ENCODE measurements around the gene STAMBPL1. TPM values are rescaled to one million over a fixed set of nuclear protein-coding genes. Genes with fewer than 3 reads are reported as not detected.
"Not testable (repeated sequence)": the region's sequence is repeated elsewhere in the genome, so short reads cannot be mapped to it uniquely, and the experiment has no call there.

Gene STAMBPL1
- polyA plus RNA-seq, 1 experiment, result 23.1 TPM

DNA sequence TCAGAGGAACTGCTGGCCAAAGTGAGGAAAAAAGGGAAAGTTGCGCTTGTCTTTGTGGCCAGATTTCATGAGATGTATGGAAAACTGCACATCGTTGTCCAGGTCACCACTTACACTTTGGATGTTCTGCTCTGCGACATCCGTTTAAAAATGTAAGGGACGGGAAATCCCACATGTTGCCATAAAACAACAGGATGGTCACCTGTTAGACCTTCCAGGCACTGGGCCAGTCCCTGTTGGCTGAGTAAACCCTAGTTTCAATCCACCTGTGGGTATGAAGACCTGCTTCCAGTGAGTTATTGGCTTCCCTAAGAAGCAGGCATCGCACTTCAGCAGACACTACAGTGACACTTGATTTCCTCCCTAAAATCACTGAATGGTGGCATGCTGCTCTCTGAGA is 2.7 kb upstream of the STAMBPL1 start:
- Histone ChIP-seq H3K36me3 (ENCODE audit: control insufficient read depth, insufficient read depth, low read length) (no peaks in the 10 kb centered on the region), H3K27me3 (ENCODE audit: control insufficient read depth, insufficient read depth, low read length) (no peaks in the 10 kb centered on the region), H3K4me3 (ENCODE audit: low read depth, low read length) (no peak overlapping the region)
- TF ChIP-seq, protein P1, sequence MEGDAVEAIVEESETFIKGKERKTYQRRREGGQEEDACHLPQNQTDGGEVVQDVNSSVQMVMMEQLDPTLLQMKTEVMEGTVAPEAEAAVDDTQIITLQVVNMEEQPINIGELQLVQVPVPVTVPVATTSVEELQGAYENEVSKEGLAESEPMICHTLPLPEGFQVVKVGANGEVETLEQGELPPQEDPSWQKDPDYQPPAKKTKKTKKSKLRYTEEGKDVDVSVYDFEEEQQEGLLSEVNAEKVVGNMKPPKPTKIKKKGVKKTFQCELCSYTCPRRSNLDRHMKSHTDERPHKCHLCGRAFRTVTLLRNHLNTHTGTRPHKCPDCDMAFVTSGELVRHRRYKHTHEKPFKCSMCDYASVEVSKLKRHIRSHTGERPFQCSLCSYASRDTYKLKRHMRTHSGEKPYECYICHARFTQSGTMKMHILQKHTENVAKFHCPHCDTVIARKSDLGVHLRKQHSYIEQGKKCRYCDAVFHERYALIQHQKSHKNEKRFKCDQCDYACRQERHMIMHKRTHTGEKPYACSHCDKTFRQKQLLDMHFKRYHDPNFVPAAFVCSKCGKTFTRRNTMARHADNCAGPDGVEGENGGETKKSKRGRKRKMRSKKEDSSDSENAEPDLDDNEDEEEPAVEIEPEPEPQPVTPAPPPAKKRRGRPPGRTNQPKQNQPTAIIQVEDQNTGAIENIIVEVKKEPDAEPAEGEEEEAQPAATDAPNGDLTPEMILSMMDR (IDR thresholded peaks at IDR 0.05; ENCODE audit: insufficient read depth, low read depth, low read length), result no peak
- CTCF ChIA-PET, result interaction anchor here (0.7 kb wide), 1 partner anchor 41 kb away, joined by 4 read pairs; no protein-coding TSS in a partner anchor
- DNase-seq (ENCODE audit: low read depth), result no peak
- POLR2A ChIA-PET, result no interaction called here

DNA sequence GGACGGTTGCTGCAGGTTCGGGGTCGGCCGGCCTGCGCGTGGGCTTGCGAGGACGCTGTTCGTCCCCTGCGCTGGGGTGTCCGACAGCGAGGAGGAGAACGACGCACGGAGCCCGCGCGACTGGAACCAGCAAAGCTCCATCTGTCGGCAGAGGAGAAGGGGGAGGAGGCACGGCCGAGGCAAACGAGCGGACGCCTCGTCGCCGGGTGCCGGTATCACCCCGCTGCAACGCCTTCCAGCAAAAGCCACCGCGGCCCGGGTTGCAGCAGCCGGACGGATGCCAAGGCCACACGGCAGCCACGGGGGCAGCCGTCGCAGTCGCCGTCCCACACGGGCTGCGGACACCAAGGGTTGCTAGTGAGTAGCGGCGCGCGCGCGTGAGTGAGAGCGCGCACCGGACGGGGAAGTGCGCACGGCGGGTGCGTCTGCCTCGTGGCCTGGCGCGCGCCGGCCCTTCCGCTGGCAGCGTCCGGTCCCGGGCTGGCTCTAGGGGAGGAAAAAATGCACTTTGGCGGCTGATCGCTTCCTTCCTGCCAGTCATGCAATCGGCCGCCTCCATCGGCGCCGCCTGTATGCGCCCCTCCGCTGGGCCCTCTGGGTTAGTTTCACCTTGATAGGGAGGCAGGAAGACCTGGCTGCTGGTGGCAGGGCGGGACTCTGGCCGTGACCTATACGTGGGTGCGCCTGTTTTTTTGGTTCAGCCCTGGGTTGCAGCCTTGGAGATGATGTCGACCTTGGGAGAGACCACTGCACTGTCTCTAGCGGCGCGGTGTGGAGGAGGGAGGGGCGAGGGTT is 434 bp downstream of the STAMBPL1 start:
- no peak for DNase-seq (ENCODE audit: low read depth)
- CTCF ChIA-PET, result interaction anchor here (0.8 to 4.6 kb wide), 8 partner anchors 11 to 337 kb away, joined by 3 to 24 read pairs (median 4); no protein-coding TSS in a partner anchor
- peak overlapping the region; percentile 85 for H3K4me3 ChIP-seq (ENCODE audit: low read depth, low read length)
- H3K36me3 ChIP-seq (ENCODE audit: control insufficient read depth, insufficient read depth, low read length), result no peaks in the 10 kb centered on the region
- TF ChIP-seq, protein P1 (IDR thresholded peaks at IDR 0.05; ENCODE audit: insufficient read depth, low read depth, low read length), result peak; percentile 46
- no peaks in the 10 kb centered on the region for H3K27me3 ChIP-seq (ENCODE audit: control insufficient read depth, insufficient read depth, low read length)
- POLR2A ChIA-PET, result no interaction called here

DNA sequence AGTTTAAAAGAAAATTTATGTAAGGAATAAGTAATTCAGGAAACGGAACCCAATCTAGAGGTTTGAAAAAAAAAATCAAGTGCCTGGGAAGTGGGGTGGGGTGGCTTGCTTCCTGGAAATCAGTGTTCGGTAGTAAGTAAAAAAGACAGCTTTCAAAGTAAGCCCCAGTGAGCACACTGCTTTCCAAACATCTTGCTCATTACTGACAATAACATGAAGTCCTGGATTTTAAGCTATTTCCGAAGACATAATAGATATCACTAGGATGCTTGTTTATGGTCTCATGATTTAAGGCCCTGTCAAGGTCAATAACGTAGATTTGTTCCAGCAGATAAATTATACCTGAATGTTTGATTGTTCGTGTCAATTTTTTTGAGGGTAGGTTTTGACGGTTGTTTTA is 1.3 kb downstream of the STAMBPL1 start:
- ChIA-PET POLR2A (no interaction called here), CTCF (interaction anchor here (0.9 to 4.6 kb wide), 4 partner anchors 14 to 148 kb away, joined by 3 to 24 read pairs (median 10); no protein-coding TSS in a partner anchor)
- no peaks in the 10 kb centered on the region for H3K36me3 ChIP-seq (ENCODE audit: control insufficient read depth, insufficient read depth, low read length)
- peak overlapping the region; percentile 85 for H3K4me3 ChIP-seq (ENCODE audit: low read depth, low read length)
- H3K27me3 ChIP-seq (ENCODE audit: control insufficient read depth, insufficient read depth, low read length), result no peaks in the 10 kb centered on the region
- TF ChIP-seq, protein P1 (IDR thresholded peaks at IDR 0.05; ENCODE audit: insufficient read depth, low read depth, low read length), result no peak
- DNase-seq (ENCODE audit: low read depth), result no peak

DNA sequence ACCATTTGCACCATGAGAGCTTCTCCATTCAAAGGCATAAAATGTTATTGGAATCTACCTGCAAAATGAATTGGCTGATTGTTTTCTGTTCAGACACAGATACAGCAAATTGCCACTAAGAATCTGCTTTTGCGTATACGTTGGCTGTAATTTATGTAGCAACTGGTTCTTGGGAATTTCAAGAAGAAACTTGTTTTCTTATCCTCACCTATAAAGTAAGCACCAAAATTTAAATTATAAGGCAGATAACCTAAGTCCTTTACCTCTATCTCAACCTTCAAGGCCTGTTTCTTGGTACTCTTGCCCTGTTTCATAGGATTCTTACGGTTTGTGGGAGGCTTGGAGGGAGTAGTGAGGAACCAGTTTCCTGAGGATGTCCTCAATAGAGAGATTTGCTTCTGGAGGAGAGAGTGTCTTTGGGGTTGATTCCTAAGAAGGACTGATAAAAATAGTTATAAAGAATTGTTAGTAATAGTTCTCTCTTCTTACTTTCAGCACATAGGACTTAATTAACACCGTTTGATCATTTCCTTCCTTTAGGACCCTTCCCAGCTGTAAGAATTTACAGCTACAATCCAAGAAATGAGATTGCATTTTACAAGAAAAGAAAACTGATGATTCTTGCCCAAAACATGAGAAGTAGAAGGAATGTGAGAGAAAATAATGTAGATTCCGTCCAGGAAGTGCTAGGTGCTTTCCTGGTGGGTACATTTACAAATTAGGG is 2.0 kb downstream of the STAMBPL1 start:
- Histone ChIP-seq H3K36me3 (ENCODE audit: control insufficient read depth, insufficient read depth, low read length) (no peaks in the 10 kb centered on the region), H3K4me3 (ENCODE audit: low read depth, low read length) (peak overlapping the region; percentile 85), H3K27me3 (ENCODE audit: control insufficient read depth, insufficient read depth, low read length) (no peaks in the 10 kb centered on the region)
- ChIA-PET POLR2A (no interaction called here), CTCF (interaction anchor here (0.7 to 4.6 kb wide), 7 partner anchors 13 to 147 kb away, joined by 3 to 24 read pairs (median 3); no protein-coding TSS in a partner anchor)
- no peak for DNase-seq (ENCODE audit: low read depth)
- TF ChIP-seq, protein P1 (IDR thresholded peaks at IDR 0.05; ENCODE audit: insufficient read depth, low read depth, low read length), result no peak

DNA sequence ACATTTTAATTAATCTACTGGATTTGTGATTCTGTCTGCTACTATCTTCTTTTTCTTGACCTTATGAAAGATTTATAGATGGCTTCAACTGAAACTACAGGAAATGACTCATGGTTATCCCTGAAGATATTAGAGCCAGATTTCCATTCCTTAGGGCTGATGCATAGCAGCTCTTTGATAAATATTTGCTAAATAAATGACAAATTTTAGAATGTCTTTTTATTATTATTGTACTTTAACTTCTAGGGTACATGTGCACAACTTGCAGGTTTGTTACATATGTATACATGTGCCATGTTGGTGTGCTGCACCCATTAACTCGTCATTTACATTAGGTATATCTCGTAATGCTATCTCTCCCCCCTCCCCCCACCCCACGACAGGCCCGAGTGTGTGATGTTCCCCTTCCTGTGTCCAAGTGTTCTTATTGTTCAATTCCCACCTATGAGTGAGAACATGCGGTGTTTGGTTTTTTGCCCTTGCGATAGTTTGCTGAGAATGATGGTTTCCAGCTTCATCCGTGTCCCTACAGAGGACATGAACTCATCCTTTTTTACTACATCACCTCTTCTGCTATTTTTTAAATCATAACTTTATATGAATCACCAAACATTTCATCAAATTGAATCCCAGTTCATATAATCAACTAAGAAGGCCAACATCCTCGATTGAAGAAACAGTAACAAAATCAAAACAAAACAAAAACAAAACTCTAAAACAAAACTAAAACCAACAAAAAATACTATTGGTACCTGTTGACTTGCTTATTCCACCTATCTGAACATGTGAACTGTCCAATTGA is 2.8 kb downstream of the STAMBPL1 start:
- POLR2A ChIA-PET, result not testable (repeated sequence)

More for the DNA sequence above, 2.8 kb downstream of the STAMBPL1 start:
- CTCF ChIA-PET, result interaction anchor here (0.7 to 4.3 kb wide), 6 partner anchors 12 to 52 kb away, joined by 3 to 14 read pairs (median 3); no protein-coding TSS in a partner anchor
- H3K36me3 ChIP-seq (ENCODE audit: control insufficient read depth, insufficient read depth, low read length); H3K4me3 ChIP-seq (ENCODE audit: low read depth, low read length); H3K27me3 ChIP-seq (ENCODE audit: control insufficient read depth, insufficient read depth, low read length): not testable (repeated sequence)
- DNase-seq (ENCODE audit: low read depth), result peak; percentile 54

All from BJ (cell line).